LHCN-M2 (cell line): ENCODE measurements around the gene DDX56. TPM values are rescaled to one million over a fixed set of nuclear protein-coding genes. Genes with fewer than 3 reads are reported as not detected.
A peak's percentile ranks its signal among the peaks of the same experiment; 100 is the strongest.

Experiments used
- DNase-seq: peaks from one replicate; pipeline ENCODE4 v3.0.0-alpha.2; 2012; ENCODE audit warnings: low read depth
- polyA plus RNA-seq: library from polyadenylated mRNA; unstranded; fragments of >200 nt; gene quantifications from one replicate; pipeline ENCODE4 v1.2.1, GENCODE V29; 2012; ENCODE audit warnings: missing spikeins
- total RNA-seq: library from RNA; depleted of rRNA; stranded (reverse); fragments of >200 nt; gene quantifications from 2 replicates; pipeline ENCODE4 v1.2.3, GENCODE V29; 2014; rRNA removed

Gene DDX56, protein sequence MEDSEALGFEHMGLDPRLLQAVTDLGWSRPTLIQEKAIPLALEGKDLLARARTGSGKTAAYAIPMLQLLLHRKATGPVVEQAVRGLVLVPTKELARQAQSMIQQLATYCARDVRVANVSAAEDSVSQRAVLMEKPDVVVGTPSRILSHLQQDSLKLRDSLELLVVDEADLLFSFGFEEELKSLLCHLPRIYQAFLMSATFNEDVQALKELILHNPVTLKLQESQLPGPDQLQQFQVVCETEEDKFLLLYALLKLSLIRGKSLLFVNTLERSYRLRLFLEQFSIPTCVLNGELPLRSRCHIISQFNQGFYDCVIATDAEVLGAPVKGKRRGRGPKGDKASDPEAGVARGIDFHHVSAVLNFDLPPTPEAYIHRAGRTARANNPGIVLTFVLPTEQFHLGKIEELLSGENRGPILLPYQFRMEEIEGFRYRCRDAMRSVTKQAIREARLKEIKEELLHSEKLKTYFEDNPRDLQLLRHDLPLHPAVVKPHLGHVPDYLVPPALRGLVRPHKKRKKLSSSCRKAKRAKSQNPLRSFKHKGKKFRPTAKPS
- 122 and 131 TPM in 2 replicates for total RNA-seq
- 87.1 TPM for polyA plus RNA-seq

DNA sequence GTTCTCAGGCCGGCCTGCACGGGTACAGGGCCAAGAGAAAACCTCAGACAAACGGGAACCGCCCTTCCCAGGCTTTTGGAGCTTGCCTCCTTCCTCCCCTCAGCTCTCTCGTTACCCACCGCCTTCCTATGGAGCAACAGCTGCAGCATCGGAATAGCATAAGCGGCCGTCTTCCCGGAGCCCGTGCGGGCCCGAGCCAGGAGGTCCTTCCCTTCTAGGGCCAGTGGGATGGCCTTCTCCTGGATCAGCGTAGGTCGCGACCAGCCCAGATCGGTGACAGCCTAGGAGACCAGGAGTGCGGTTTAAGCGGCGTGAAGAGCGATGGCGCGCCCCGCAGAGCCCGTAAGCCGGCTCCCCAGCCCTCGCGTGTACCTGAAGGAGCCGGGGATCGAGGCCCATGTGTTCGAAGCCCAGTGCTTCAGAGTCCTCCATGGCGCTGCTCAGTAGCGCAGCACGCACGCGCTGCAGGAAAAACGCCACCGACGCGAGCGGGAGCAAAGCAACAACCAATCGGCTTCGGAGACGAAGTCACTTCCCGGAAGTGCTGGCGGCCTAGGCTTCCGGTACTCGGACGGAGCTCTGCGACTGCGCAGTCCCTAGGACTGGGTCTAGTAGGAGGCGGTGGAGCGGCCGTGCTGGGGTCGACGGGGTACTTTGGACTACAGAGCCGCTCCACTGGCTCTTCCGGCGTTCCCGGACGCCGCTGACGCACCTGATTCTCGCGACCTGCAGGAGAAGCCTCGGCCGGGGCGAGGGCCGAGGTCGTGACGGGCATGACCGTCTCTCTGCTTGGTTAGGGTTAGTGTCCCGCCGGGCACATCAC, at the start of gene DDX56:
DDX56 (minus strand) TSS at position 445 of the 823 bp plus-strand sequence; CDS start at position 432, 13 bp downstream.
- DNase-seq: peak; percentile 95

DNA sequence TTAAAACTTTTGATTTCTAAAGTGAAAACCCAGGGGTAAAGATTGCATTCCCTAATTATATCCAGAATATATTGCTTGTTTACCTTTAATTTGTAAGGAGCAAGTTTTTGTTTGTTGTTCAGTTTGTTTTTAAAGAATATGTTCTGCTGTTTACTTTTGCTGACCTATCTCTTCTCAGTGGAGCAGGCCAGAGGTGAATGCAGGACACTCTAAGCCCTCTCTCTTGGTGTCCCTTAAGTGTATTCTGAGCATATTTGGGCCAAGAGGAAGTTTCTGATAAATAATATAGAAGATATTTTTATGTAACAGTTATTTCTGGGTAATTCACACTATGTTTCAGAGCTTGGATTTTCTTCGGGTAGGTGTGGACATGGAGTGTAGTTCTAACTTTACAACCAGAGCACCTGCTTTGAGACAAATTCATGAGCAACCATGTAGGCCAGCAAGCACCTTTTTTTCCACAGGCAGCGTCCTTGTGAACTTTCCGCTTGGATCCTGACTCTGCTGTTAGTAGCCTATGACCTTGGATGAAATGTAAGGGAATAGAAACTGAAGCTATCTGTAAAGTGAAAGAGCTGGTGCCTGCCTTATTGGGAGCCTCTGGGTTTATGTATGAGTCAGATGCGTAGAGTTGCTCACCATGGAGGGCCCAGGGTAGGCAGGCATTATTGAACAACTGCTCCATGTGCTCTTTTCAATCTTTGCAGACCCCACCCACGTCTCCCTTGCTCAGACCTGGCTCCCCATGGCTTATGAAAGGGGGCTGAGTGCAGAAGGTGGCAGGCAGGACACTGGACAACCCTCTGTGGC, 48.8 kb upstream of the DDX56 start:
- peak; percentile 57 for DNase-seq

DNA sequence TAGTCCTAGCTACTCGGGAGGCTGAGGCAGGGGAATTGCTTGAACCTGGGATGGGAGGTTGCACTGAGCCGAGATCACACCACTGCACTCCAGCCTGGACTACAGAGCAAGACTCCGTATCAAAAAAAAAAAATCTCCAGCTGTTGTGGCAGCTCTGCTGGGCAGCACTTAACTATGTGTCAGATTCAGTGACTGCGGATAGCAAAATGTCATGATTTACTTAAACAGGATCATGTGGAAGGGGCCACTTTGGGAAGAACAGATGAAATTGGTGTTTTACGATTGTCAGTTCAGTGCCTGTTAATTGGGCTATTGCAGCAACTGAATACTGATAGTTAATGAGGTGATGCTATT, 48.0 kb upstream of the DDX56 start:
- no peak for DNase-seq

DNA sequence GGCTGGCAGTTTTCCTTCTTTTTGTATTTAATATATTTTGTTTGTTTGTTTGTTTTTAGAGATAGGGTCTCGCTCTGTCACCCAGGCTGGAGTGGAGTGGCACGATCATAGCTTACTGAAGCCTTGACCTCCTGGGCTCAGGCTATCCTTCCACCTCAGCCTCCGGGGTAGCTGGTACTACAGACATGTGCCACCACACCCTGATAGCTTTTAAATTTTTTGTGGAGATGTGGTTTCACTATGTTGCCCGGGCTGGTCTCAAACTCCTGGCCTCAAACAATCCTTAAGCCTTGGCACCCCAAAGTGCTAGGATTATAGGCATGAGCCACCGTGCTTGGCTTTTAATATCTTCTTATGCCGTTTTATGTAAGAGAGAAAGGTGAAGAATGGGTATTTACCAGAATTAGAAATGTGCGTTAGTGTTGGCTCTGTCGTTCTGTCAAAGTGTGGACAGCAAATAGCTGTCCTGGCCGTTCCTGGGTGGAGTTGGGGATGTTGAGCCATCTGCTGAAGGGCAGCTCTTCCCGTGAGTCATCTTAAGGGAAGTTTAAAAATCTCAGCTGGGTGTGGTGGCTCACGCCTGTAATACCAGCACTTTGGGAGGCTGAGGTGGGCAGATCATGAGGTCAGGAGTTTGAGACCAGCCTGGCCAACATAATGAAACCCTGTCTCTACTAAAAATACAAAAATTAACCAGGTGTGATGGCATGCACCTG, 47.5 kb upstream of the DDX56 start:
- peak; percentile 59 for DNase-seq

DNA sequence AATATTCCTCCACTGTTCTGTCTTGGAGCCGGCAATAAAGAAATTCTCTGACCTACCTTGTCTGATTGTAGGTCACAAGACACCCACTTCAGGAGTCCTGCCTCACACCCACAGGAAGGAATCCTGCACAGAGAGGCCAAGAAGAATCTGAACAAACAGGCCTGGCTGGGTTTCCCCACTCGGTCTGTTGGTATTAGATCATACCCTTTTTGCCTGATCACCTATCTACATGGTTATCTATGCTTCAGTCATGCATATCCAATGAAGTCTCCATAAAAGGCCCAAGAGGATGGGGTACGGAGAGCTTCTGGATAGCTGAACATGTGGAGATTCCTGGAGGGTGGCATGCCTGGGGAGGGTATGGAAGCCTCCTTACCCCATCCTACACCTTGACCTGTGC, 45.0 kb upstream of the DDX56 start:
- DNase-seq: no peak

DNA sequence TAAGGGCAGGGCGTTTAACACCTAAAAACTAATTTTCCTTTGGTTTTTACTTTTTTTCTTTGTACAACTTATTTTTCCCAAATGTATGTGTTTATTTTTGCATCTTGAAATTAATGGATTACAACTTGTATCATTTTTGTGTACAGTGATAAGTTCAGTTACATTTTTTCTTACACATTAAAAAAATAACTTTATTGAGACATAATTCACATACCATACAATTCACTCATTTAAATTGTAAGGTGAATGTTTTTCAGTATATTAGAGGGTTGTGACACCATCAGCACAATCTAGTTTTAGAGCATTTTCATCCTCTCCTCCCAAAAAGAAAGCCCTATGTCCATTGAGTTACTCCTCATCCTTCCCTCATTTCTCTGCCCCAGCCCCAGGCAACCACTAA, 44.3 kb upstream of the DDX56 start:
- no peak for DNase-seq

DNA sequence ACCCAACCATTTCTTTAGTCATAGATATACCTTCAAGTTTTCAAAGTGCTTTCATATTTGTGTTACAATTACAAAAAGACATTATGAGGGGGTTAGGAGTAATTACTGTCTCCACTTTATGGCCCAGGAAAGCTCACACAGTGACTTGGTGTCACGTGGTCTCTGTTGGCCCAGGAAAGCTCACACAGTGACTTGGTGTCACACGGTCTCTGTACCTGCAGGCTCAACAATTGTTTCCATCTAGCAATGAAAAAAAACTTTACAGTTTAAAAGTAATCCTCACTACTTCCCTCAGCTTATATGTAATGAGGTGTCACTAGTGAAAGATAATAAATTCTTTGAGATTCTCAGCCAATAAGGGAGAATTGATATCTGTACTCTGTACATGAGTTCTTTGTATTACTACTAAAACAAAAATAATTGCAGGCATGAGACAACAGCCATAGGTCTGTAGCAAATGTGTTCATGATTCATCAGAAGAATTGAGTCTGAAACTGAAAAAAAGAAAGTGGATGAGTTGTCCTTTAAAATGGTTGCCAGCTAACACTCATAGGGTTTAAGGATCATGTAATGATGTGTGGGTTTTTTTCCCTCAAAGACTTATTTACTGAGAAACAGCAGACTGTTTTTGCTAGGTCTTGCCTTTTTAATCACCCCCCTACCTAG, 43.6 kb upstream of the DDX56 start:
- peak; percentile 70 for DNase-seq

DNA sequence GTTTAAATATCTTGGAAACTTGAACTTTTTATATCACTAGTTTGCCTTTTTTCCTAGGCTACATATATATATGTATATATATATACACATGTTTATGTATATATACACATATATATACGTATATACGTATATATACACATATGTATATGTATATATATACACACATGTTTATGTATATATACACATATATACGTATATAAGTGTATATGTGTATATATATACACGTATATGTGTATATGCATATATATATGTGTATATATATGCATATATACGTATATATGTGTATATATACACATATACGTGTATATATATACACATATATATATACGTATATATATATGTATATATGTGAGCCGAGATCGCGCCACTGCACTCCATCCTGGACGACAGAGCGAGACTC, 42.8 kb upstream of the DDX56 start:
- no peak for DNase-seq

DNA sequence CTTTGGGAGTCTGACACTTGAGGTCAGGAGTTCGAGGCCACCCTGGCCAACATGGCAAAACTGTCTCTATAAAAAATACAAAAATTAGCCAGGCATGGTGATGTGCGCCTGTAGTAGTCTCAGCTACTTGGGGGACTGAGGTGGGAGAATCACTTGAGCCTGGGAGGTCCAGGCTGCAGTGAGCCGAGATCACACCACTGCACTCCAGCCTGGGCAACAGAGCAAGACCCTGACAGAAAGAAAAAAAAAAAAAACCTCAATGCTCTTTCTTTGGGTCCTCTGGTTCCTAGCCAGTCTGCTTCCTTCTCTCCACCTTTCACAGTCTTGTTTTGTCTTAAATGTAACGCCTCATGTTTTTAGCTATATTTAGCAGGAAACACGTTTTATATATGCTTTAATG, 42.1 kb upstream of the DDX56 start:
- no peak for DNase-seq

DNA sequence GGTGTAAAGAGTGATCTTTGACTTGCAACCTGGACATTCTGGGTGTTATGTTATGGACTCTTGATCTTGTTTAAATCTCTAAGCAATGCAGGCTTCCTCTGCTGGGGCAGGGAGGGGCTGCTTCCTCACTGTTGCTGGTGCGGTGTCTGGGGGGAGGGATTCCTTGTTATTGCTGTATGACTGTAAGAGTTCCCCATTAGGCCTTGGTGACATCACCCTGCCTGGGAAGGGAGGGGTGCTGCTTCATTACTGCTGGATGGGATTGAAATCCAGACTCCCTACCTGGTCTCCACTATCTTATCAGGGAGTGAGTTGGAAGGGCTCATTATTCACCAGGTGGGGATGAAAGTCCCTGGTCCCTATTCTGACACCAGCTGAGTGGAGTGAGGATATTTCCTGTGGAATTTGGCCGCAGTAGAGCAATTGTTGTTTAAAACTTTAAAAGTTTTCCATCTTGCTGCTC, 41.5 kb upstream of the DDX56 start:
- DNase-seq: no peak

DNA sequence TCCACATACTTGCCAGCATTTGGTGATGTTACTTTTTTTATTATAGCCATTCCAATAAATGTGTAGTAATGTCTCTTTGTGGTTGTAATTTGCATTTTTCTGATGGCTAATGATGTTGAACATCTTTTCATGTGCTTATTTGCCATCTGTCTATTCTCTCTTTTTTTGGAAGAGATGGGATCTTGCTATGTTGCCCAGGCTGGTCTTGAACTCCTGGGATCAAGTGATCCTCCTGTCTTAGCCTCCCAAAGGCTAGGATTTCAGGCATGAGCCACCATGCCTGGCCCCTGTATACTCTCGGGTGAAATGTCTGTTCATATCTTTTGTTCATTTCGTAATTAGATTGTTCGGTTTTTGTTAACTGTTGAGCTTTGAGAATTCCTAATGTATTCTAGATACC, 36.1 kb upstream of the DDX56 start:
- DNase-seq: no peak

DNA sequence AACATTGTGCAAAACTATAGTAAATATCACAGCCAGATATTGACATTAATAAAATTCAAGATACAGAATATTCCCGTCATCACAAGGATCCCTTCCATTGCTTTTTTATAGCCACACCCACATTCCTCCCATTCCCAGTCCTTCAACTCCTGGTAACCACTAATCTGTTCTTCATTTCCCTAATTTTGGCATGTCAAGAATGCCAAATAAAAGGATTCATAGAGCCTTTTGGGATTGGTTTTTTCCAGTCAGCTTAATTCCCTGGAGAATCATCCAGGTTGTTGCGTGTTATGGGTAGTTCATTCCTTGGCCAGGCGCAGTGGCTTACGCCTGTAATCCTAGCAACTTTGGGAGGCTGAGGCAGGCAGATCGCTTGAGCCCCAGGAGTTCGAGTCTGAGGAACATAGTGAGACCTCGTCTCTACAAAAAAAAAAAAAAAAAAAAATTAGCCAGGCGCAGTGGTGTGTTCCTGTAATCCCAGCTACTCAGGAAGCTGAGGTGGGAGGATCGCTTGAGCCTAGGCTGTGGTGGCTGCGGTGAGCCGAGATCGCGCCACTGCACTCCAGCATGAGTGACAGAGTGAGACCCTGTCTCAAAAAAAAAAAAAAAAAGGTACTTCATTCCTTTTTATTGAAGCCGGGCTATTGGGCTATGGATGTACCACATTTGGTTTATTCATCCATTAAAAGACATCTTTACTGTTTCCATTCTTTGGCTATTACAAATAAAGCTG, 35.4 kb upstream of the DDX56 start:
- peak; percentile 52 for DNase-seq

DNA sequence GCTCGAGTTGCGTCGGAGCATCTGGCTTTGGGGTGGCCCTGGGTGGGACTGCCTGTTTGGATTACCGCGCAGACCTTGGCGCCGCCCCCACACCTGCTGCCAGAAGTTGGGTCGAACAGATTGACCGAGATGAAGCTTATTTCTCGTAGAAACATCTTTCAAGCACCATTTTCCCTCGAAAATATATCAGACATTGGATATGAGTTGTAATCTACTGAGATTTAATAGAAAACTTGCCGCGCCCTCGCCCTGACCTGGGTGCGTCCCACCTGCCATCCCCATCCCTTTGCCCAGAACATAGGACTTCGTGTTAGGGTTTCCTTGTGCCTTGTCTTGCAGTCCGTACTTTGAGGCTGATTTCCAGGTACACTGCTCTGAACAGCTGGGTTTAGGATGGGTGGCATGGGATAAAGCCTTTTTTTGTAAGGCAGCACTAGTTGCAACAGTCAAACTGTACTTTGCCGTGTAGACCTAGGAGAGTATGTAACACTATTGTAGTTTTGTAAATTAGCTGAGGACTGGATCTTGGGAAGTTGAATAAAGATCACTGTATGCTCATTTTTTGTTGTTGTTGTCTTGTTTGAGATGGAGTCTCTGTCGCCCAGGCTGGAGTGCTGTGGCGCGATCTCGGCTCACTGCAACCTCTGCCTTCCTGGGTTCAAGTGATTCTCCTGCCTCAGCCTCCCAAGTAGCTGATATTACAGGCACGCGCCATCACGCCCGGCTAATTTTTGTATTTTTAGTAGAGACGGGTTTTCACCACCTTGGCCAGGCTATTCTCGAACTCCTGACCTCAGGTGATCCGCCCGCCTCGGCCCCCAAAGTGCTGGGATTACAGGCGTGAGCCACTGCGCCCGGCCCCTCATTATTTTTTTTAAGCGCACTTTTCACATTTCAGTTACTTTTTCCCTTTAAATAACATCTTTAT, 33.7 kb upstream of the DDX56 start:
- DNase-seq: no peak

DNA sequence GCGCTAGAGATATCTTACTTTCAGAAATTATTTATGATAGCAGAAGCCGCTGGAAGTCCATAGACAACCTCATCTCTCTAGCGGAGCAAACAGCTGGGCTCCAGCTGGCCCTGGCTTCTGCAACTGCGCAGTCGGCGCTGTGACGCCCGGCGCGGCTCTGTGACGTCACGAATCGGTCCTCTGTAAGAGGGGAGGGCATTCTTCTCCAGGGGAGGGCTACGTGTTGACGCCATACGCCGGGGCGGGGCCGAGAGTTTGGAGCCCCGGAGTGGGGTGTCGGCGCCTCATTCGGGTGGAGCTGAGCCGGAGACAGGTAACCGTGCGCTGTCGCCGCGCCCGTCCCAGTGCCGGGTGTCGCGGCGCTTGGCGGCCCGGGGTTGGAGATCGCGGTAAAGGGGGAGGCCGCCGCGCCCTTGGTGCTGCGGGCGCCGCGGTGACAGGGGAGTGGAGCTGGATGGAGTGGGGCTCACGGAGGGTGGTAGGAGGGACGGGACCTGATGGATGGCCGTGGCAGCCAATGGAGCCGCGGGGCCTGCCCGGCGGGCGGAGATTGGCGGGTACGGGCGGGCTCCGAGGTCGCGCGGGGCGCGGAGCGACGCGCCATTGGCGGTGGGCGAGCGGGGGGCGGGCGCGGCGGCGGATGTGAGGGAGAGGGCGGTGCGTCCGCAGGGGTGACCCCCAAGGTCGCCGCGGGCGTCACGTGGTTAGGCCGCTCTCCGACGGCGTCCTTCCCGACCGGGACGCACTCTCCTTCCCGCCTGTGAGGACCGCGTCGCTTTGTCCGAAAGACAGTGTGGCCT, 32.8 kb upstream of the DDX56 start, which contains the start of gene OGDH:
OGDH (plus strand) TSS at position 287 of the 800 bp plus-strand sequence. CDS start 17,717 bp downstream, outside the sequence.
- peak; percentile 99 for DNase-seq

DNA sequence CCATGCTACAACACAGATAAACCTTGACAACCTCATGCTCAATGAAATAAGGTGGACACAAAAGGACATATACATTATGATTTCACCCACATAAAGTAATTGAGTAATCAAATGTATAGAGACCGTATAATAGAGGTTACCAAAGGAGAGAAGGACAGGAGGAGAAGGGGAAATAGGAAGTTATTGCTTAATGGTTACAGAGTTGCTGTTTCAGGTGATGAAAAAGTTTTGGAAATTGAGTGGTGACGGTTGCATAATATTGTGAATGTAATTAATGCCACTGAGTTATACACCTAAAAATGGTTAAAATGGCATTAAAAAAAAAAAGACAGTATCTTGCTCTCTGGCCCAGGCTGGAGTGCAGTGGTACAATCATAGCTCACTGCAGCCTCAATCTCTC, 31.2 kb upstream of the DDX56 start:
- no peak for DNase-seq

DNA sequence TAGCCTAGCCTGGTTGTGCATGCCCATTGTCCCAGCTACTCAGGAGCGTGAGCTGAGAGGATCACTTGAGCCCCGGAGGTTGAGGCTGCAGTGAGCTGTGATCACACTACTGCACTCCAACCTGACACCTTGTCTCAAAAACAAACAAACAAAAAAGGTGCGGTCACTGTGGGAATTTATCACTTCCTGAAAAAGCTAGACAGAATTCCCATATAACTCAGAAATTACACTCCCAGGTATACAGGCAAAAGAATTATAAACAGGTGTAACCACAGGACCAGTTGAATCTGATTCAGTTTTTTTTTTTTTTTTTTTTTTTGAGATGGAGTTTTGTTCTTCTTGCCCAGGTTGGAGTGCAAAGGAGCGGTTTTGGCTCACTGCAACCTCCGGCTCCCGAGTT, 29.5 kb upstream of the DDX56 start:
- no peak for DNase-seq

DNA sequence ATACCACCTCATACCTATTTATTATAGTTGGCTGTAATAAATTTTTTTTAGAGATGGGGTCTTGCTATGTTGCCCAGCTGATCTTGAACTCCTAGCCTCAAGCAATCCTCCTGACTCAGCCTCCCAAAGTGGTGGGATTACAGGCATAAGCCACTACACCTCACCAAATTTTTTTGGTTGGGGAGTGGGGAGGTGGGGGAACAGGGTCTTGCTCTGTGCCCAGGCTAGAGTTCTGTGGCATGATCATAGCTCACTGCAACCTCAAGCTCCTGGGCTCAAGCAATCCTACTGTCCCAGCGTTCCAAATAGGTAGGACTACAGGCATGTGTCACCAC, 28.8 kb upstream of the DDX56 start:
- DNase-seq: no peak

DNA sequence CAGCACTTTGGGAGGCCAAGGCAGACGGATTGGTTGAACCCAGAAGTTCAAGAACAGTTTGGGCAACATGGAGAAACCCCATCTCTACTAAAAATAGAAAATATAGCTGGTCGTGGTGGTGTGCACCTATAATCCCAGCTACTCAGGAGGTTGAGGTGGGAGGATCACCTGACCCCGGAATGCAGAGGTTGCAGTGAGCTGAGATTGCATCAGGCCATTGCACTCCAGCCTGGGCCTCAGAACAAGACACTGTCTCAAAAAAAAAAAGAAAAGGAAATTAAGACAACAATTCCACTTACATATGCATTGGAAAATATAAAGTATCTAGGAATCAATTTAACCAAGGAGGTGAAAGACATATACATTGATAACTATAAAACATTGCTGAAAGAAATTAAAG, 25.5 kb upstream of the DDX56 start:
- no peak for DNase-seq
